Gastroesophageal sphincter (tissue), 4 donors: ENCODE data around the gene MGST2. TPM values are rescaled to one million over a fixed set of nuclear protein-coding genes. Genes with fewer than 3 reads are reported as not detected.

Experiments
- ATAC-seq: fragments of 150-250 bp; one replicate; pipeline ENCODE4 v1.9.1; 2016; ENCODE audit warnings: mild to moderate bottlenecking, moderate library complexity
- H3K27ac ChIP-seq, 4 donors: fragments of 200-600 bp; sonication (generic) in 3 of 4; 1 replicate in 3 of 4; 2 replicates in 1 of 4; pipeline ENCODE4 v1.5.1; 2016 to 2019
- H3K27me3 ChIP-seq: fragments of 200-600 bp; sonication (generic); one replicate; pipeline ENCODE4 v1.5.1; 2019
- H3K36me3 ChIP-seq, 2 donors: fragments of 200-600 bp; sonication (generic); one replicate each; pipeline ENCODE4 v1.5.1; 2019; ENCODE audit warnings: control low read depth in 1 of 2
- H3K4me1 ChIP-seq, 3 donors: fragments of 200-600 bp; sonication (generic); 1 replicate in 2 of 3; 2 replicates in 1 of 3; pipeline ENCODE4 v1.5.1; 2016 to 2019; ENCODE audit warnings: control low read depth in 2 of 3
- H3K4me3 ChIP-seq, 2 donors: fragments of 200-600 bp; sonication (generic); one replicate each; pipeline ENCODE4 v1.5.1; 2019; ENCODE audit warnings: mild to moderate bottlenecking in 1 of 2, moderate library complexity in 1 of 2
- H3K9me3 ChIP-seq, 3 donors: fragments of 200-600 bp; sonication (generic); one replicate each; pipeline ENCODE4 v1.5.1; 2017 to 2019; ENCODE audit warnings: control low read depth in 2 of 3
- CTCF ChIP-seq, 4 experiments: fragments of 200-600 bp in 2 of 4; fragments of 450-650 bp in 2 of 4; sonication (generic) in 1 of 4; IDR thresholded peaks; one replicate each; pipeline ENCODE4 v1.5.1; 2017 to 2019; ENCODE audit warnings: antibody characterized with exemption in 4 of 4, mild to moderate bottlenecking in 2 of 4, moderate library complexity in 2 of 4
- EP300 ChIP-seq: sonication (generic); formaldehyde crosslinking; IDR thresholded peaks from one replicate; pipeline ENCODE4 v1.6.1; 2017; ENCODE audit warnings: antibody characterized with exemption, mild to moderate bottlenecking
- POLR2A ChIP-seq, 2 donors: fragments of 450-650 bp; IDR thresholded peaks; one replicate each; pipeline ENCODE4 v1.6.1; 2017; ENCODE audit warnings: antibody characterized with exemption in 2 of 2, mild to moderate bottlenecking in 2 of 2, moderate library complexity in 1 of 2
- POLR2AphosphoS5 ChIP-seq: sonication (generic); formaldehyde crosslinking; IDR thresholded peaks from one replicate; pipeline ENCODE4 v1.6.1; 2017; ENCODE audit warnings: antibody characterized with exemption
- WGBS, 2 donors: methylation state at CpG; one replicate each; pipeline ENCODE4 v1.1.5; 2018; ENCODE audit warnings: low coverage in 1 of 2; 5-methylcytosine and 5-hydroxymethylcytosine counted together
- total RNA-seq, 4 donors: library from RNA; depleted of rRNA; stranded (reverse); fragments of >200 nt; gene quantifications; one replicate each; pipeline ENCODE4 v1.1.0, GENCODE V29; 2016

The MGST2 gene
- total RNA-seq, 4 donors from 2014 or later, result 26.5 to 53.9 (median 38.5) TPM

GRCh38 chr4:139658185-139658584, 7.4 kb upstream of the MGST2 start:
- Histone ChIP-seq H3K36me3 (no peaks in the 10 kb centered on the region), H3K4me1 (peaks cover 0 to 22% (median 10%) of the 10 kb centered on the region in 3 donors), H3K27me3 (no peaks in the 10 kb centered on the region), H3K4me3 (no peak overlapping the region), H3K9me3 (no peaks in the 10 kb centered on the region), H3K27ac (peak overlapping the region in 2 of 4 donors; percentile 18 to 63)
- ATAC-seq, result no peak
- WGBS, 2 donors, result 72 to 90% methylated on average over 3 to 4 of the region's 4 CpGs
- no peak for TF ChIP-seq POLR2A (IDR thresholded peaks at IDR 0.05)
- no peak for TF ChIP-seq POLR2AphosphoS5
- no peak for TF ChIP-seq CTCF (IDR thresholded peaks at IDR 0.05)
- TF ChIP-seq EP300, result no peak

DNA sequence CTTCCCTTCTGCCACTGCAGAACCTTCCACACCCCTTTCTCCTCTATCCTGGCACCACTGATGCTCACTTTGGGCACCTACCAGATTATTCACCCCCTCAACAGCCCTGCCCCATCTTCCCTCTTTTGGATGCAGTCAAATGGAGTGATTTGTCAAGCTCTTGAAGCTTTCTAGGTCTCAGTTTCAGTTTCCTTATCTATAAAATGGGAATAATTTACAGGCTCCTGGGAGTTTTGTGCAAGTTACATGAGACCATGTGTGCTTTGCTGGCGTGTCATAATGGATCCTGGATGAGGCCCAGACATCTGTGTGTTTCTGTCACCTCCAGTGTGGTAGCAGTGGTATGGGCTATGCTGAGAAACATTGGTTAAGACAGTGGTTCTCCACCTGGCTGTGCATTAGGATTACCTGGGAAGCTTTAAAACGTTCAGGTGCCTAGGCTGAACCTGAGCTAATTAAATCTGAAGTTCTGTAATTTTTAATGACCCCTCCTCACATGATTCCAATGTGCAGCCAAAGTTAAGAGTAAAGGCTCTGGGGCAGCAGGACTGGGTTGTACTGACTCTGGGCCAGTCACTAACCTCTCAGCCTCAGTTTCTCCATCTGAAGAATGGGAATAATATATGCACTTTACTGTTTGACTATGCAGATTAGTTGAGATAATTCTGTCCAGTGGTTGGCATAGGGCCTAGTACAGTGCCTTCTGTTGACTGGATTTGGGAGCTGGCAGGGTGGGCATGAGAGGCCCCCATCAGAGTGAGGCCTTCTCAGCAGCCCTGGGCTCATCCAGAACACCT, 6.8 kb upstream of the MGST2 start:
- H3K36me3 ChIP-seq, result no peaks in the 10 kb centered on the region
- peak overlapping the region in 2 of 4 donors; percentile 18 to 63 for H3K27ac ChIP-seq
- H3K4me3 ChIP-seq, result no peak overlapping the region
- no peaks in the 10 kb centered on the region for H3K27me3 ChIP-seq
- peaks cover 0 to 22% (median 10%) of the 10 kb centered on the region in 3 donors for H3K4me1 ChIP-seq
- ATAC-seq, result no peak
- no peaks in the 10 kb centered on the region for H3K9me3 ChIP-seq
- 75% methylated on average over 2 of the region's 2 CpGs; no CpG with 5 or more reads in 1 of the 2 donors for WGBS, 2 donors
- TF ChIP-seq POLR2A (IDR thresholded peaks at IDR 0.05) (no peak), POLR2AphosphoS5 (no peak), EP300 (no peak), CTCF (IDR thresholded peaks at IDR 0.05) (no peak)

DNA sequence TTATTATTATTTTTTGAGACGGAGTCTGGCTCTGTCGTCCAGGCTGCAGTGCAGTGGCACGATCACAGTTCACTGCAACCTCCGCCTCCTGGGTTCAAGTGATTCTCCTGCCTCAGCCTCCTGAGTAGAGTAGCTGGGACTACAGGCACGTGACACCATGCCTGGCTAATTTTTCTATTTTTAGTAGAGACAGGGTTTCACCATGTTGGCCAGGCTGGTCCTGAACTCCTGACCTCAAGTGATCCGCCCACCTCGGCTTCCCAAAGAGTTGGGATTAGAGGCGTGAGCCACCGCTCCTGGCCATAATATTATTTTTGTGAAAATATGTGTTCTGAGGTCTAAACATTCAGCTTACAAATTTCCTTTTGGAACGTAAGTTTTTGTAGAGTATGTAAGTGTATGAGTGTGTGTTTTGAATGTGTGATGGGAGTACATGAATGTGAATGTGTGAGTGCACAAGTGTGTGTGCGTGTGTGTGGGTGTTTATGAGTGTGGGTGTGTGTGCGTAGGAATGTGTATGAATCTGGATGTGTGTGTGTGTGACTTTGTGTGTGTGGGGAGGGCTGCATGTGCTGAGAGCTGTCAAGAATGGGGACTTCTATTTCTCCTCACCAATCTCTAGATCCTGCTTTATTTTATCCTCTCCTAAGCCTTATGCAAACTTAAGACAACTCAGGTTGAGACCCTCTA, 5.7 kb upstream of the MGST2 start:
- Histone ChIP-seq H3K36me3 (no peaks in the 10 kb centered on the region), H3K27ac (no peak overlapping the region), H3K4me3 (no peak overlapping the region), H3K9me3 (no peaks in the 10 kb centered on the region), H3K27me3 (no peaks in the 10 kb centered on the region), H3K4me1 (peaks cover 0 to 28% (median 10%) of the 10 kb centered on the region in 3 donors)
- no peak for ATAC-seq
- 91 to 93% methylated on average over 8 to 10 of the region's 12 CpGs for WGBS, 2 donors
- no peak for TF ChIP-seq CTCF (IDR thresholded peaks at IDR 0.05)
- no peak for TF ChIP-seq POLR2A (IDR thresholded peaks at IDR 0.05)
- TF ChIP-seq POLR2AphosphoS5, result no peak
- TF ChIP-seq EP300, result no peak

DNA sequence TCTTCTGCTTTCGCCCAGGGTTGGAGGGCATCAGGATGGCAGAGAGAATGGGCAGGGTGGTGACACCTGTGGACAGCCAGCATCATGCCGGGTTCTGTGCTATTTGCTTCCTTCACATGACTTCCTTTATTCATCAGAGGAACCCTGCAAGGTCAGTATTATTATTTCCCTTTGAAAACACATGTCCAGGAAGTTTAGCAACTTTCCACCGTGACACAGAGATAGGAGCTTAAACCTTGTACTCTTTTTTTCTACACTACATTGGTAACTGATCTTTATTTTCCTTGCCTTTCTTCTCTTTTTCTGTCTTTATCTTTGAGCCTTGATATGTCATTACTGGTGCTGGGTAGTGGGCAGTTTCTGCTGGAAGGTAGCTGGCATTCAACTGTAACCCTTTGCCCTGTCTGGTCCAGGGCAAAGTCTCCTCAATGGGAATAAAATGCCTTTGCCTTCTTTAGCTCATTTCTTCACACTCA, 5.0 kb upstream of the MGST2 start:
- Histone ChIP-seq H3K4me3 (no peak overlapping the region), H3K9me3 (no peaks in the 10 kb centered on the region), H3K27me3 (no peaks in the 10 kb centered on the region), H3K4me1 (peaks cover 0 to 35% (median 10%) of the 10 kb centered on the region in 3 donors), H3K27ac (no peak overlapping the region), H3K36me3 (no peaks in the 10 kb centered on the region)
- no peak for TF ChIP-seq EP300
- TF ChIP-seq CTCF (IDR thresholded peaks at IDR 0.05), result no peak
- no peak for TF ChIP-seq POLR2A (IDR thresholded peaks at IDR 0.05)
- no peak for TF ChIP-seq POLR2AphosphoS5
- no peak for ATAC-seq
- WGBS, 2 donors, result 43 to 61% methylated on average over 2 to 3 of the region's 3 CpGs
